NK-92 treated with Interleukin-12 subunit alpha and Interleukin-12 subunit beta, amount 100 ng/mL, for 24 hours (cell line): ENCODE measurements around the gene MYADM.

ENCODE experiments used
- DNase-seq: peaks from one replicate; lab custom pipeline; 2025; lab: John Stamatoyannopoulos, UW

Gene MYADM

DNA sequence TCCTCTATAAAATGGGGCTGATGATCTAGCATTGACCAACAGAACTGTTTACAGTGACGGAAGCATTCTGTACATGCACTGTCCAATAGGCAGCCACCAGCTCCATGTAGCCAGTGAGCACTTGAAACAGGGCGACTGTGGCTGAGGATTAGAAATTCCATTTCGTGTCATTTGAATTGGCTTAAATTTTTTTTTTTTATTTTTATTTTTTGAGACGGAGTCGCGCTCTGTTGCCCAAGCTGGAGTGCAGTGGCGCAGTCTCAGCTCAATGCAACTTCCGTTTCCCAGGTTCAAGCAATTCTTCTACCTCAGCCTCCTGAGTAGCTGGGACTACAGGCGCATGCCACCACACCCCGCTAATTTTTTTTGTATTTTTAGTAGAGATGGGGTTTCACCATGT lies 17.4 kb downstream of the MYADM start:
- DNase-seq = no peak

DNA sequence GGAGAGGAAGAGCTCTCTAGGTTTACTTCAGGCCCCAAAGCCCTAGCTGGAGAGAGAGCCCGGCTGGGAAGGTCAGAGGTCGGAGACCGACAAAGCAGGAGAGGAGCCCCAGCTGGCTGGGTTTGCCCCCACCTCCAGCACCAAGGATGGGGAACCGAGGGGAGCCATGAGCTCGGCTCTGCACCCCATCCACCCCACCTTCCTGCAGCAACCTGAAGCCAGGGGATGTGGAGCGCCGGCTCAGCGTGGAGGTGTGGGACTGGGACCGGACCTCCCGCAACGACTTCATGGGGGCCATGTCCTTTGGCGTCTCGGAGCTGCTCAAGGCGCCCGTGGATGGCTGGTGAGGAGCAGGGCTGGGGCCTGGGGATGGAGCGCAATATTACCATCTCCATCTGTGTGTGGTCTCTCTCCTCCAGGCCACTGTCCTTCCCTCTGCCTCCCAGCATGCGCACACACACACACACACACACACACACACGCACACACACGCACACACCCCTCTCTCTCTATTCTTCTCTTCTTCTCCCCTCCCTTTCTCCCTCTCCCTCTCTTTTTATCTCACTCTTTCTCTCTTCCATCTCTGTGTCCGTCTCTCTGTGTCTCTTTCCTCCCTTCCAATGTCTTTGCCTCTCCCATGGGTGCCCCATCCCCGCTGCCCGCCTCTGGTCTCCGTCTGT lies 24.8 kb downstream of the MYADM start:
- DNase-seq = no peak

DNA sequence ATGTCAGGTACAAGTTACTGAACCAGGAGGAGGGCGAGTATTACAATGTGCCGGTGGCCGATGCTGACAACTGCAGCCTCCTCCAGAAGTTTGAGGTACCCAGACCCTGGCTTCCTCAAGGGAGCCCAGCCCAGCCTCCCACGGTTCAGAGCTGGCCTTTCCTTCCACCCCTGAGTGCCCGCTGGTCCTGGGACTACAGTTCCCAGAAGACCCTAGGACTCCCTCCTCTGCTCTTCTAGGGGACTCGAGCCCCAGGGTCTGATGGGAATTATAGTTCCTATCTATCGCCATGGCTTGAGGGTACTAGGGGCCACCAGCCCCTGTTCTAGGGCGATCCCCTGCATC lies 25.3 kb downstream of the MYADM start:
- no peak for DNase-seq

DNA sequence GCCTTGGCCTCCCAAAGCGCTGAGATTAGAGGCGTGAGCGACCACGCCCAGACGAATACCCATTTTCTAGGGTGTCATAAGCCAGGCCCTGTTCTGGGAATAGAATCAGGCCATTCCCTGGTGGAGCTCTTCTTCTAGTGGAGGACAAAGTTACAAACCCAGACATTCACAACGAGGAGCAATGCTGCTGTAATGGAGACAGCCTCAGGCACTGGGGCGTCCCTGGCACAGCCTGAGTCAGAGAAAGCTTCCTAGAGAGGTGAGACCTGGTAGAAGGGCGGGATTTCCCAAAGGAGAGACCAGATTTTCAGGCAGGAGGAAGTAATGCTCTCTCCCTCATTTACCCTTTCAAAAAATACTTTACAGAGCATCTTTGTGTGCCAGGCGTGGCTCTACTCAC lies 27.0 kb downstream of the MYADM start:
- no peak for DNase-seq

DNA sequence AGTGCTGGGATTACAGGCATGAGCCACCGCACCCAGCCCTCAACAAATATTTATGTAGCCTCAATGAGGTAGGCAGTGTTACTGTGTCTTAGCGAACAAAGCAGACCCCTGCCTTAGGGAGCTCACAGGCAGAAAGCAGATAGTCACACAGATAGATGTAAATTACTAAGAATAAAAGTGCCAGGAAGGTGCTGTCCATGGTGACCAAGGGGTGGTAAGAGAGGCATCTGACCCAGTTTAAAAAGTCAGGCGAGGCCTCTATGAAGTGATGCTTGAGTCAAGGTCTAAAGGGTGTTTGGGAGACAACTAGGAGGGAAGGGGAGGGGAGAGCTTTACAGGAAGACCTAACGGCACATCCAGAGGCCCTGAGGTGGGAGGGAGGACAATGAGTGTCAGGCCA lies 29.0 kb downstream of the MYADM start:
- no peak for DNase-seq

DNA sequence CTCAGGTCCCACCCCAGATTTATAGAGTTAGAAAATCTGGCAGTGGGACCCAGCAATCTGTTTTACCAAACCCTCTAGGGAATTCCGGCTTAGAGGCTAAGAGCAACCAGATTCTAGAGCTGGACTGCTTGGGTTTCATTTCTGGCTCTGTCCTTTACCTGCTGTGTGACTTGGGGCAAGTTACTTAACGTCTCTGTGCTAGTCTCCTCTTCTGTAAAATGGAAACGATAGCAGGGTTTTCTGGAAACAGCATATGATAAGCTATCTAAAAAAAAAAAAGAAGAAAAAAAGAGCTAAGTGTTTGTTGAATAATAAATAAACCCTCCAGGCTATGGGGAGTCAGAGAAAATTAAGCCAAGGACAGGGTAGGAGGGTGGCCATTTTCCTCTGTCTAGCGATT lies 29.8 kb downstream of the MYADM start:
- no peak for DNase-seq

DNA sequence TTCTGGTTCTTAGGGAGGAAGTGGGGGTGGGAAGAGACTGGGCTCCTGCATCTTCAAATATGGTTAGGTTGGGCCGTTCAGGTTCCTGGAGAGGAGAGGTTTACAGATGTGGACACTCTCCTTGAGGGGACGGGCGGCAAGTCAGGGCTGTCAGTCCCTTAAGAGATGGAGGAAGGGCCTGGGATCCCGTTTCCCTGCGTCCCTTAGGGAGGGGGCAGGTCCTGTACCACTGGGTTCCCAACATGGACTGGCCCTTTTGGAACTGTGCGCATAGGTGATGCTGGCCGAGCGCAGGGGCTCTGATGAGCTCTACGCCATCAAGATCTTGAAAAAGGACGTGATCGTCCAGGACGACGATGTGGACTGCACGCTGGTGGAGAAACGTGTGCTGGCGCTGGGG lies 30.5 kb downstream of the MYADM start:
- DNase-seq = no peak

DNA sequence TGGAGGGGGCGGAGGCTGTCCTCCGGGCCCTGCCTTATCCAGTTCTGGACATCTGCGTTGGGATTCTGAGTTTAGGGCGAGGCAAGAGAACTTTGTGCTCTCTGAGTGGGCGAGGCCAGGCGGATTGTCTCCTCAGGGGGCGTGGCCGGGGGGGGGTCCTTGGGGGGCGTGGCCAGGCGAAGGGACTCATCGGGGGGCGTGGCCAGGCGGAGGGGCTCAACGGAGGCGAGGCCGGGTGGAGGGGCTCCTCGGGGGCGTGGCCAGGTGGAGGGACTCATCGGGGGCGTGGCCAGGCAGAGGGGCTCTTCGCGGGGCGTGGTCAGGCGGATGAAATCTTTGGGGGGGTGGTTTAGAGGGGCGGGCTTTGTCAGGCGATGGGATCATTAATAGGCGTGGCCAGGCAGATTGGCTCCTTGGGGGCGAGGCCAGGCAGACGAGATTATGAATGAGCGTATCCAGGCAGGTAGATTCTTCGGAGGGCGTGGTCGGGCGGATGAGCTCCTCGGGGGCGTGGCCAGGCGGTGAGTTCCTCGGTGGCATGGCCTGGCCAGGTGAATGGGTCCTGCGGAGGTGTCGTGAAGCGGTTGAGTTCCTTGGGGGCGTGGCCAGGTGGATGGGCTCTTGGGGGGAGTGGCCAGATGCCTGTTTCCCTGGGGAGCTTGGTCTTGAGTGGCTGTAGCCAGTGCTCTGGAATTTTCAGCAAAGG lies 31.1 kb downstream of the MYADM start:
- DNase-seq = no peak

DNA sequence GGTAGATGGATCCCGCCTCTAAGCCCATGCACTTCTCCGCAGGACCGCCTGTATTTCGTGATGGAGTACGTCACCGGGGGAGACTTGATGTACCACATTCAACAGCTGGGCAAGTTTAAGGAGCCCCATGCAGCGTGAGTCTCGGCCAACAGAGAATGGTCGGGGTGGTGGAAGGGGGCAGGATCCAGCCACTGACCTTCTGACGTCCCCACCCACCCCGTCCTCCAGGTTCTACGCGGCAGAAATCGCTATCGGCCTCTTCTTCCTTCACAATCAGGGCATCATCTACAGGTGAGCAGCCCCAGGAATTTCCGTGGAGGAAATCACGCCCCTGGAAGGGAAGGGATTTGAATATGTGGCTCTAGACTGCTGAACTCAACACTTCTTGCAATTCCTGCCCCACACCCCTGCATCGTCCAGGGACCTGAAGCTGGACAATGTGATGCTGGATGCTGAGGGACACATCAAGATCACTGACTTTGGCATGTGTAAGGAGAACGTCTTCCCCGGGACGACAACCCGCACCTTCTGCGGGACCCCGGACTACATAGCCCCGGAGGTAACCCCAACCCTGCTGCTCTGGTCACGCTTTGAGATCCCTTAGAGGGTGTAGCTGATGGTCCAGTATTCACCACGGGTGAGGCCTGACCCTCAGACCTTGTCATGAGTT lies 32.6 kb downstream of the MYADM start:
- DNase-seq = no peak

DNA sequence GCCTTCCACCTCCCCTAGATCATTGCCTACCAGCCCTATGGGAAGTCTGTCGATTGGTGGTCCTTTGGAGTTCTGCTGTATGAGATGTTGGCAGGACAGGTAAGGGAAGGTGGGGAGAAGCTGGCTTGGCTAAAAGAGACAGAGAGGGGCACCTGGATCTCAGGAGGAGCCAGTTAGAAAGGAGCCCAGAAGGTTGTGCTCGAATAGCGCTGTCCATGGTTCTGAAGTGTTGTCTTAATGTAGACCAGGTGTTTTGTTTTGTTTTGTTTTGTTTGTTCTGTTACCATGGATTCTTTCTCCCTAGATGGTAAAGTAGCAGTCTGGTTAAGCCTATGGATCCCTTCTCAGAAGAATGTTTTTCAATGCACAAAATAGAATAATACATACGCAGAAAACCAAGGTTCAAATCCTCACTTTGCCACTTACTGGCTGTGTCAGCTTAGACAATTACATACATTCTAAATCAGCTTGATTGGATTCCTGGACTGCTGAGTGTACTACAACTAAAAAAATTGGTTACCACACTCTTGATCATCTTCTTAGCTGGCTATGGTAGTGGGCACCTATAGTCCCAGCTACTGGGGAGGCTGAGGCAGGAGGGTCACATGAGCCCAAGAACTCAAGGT lies 35.5 kb downstream of the MYADM start:
- no peak for DNase-seq

DNA sequence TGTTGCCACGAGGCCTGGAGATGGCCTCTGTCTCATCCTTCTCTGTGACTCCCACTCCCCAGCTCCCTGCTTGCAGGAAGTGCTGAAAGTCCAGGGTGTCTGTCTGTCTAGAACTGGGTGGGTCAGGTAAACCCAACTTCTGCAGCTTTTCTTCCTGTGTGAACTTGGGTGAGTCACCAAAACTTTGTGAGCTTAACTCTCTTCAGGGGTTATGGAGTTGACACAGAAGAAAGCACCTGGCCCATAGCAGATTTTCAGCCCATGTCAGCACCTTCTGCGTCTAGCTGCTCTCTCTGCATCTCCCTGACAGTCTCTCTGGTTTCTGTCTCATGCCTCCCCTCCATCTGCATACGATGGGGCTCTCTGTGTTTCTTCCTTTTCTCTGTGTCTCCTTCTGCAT lies 37.2 kb downstream of the MYADM start:
- no peak for DNase-seq

DNA sequence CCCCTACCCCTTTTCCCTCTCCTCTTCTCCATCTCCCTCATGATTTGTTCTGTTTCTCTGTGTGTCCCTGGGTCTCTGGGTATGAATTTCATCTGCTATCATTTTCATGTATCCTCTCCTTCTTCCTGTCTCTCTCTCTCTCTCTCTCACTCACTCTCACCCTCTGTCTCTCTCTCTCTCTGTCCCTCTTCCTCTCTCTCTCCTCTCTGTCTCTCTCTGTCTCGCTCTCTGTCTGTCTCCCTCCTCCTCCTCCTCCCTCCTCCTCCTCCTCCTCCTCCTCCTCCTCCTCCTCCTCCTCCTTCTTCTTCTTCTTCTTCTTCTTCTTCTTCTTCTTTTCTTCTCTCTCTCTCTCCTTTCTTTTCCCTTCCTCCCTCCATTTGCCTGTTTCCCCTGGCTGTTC lies 38.1 kb downstream of the MYADM start:
- DNase-seq = no peak

DNA sequence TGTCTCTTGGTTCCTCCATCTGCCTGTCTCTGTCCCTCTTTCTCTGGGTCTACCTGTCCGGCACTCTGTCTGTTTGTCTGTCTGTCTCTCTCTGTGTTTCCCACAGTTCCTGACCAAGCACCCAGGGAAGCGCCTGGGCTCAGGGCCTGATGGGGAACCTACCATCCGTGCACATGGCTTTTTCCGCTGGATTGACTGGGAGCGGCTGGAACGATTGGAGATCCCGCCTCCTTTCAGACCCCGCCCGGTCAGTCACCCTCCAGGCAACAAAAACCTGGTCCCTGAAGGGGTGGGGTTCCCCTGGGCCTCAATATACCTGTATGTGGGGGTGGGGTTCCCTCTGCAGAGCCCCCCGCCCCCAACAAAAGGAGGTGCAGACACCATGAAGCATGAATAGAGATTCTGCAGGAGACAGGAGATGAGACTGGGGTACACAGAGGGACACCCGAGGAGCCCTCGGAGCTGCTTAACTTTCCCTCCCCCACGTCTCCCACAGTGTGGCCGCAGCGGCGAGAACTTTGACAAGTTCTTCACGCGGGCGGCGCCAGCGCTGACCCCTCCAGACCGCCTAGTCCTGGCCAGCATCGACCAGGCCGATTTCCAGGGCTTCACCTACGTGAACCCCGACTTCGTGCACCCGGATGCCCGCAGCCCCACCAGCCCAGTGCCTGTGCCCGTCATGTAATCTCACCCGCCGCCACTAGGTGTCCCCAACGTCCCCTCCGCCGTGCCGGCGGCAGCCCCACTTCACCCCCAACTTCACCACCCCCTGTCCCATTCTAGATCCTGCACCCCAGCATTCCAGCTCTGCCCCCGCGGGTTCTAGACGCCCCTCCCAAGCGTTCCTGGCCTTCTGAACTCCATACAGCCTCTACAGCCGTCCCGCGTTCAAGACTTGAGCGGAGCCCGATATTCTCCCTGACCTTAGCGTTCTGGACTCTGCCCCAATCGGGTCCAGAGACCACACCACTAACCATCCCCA lies 38.8 kb downstream of the MYADM start:
- no peak for DNase-seq

DNA sequence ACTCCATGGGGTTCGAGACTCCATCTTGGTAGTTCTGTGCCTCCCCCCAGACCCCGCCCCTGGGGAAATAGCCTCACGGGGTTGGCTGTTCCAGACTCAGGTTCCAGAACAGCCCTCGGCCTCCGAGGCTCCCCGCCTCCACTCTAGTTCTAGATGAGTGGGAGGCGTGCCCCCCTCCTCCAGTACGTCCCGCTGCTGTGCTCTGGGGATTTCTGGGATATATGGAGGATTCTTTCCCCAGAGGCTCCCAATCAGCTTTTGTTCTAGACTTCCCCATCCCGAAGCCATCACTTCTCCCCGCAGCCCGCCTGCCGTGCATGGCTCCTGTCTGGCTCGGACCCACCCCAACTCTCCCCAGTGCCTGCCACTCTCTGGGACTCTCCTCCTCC lies 39.5 kb downstream of the MYADM start:
- DNase-seq = no peak

DNA sequence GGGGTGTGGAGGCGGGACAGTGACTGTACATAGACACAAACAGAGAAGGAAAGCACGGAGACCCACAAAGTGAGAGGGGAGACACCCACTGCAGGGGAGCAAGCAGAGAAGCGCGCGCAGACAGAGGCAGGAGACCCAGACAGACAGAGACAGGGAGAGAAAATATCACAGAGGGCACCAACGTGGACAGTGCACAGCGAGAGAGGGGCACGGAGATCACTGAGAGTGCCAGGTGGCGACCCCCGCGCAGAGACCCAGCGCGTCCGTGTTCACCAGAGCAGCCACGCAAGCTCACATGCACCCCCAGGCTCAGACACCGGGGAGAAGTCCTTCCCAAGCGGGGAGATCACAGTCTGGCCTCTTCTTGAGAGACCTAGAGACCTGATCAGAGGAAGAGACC lies 40.0 kb downstream of the MYADM start:
- no peak for DNase-seq

DNA sequence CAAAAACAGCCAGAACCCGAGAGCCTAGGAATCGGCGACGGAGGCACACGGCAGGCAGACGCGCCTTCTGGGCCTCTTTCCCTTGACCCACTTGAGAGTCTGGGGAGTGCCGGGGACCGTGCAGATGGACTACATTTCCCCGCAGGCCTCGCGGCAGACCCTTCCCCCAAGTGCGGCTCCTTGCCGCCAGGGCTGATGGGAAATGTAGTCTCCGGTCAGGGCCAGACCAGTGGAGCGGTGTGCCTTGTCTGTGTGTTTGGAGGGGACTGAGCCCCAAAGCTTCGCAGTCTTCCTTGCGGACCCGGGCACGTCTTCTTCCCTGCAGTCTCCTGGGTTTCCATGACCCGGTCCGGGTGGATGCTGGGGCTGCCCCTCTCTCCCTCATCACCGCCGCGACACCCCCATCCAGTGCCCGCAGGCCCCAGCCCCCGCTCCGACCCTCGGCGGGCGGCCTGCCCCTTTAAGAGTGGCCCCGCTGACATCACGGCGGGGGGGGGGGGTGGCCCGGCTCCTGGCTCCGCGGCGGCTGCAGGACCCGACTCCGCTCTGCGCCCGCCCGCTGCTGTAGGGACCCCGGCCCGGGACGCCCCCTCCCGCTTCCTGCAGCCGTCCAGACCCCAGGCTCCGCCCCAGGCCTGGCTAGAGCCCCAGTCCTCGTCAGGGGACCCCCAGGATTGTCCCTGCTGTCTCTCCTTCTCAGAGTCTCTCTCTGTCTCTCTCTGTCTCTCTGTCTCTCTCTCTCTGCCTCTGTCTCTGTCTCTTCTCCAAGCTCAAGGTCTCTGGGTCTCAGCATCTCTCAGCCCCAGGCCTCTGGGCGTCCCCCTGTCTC lies 40.6 kb downstream of the MYADM start:
- no peak for DNase-seq

DNA sequence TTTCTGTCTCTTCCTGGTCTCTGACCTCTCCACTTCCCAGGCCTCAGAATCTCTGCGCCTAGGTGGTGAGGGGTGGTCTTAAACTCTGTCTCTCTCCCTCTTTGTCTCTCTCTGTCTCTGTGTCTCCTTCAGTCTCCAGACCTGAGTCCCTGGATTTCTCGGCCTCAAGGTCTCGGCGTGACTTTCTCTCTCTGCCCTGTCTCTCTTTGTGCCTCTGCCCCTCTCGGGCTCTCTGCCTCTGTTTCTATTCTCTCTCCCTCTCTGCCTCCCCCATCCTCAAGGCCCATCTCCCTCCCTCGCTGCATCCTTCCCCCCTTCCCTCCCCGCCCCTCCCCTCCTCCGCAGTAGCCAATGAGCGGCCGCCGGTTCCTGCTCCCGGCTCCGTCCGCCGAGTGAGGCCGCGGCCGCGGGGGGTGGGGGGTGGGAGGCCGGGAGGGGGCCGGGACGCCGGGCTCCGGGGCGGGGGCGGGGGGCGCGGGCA lies 41.3 kb downstream of the MYADM start, which contains the start of gene CACNG7:
Gene CACNG7, plus strand, starts transcription at position 344 of the 481 bp plus-strand sequence. CDS start 3,554 bp downstream, outside the sequence.
- no peak for DNase-seq

DNA sequence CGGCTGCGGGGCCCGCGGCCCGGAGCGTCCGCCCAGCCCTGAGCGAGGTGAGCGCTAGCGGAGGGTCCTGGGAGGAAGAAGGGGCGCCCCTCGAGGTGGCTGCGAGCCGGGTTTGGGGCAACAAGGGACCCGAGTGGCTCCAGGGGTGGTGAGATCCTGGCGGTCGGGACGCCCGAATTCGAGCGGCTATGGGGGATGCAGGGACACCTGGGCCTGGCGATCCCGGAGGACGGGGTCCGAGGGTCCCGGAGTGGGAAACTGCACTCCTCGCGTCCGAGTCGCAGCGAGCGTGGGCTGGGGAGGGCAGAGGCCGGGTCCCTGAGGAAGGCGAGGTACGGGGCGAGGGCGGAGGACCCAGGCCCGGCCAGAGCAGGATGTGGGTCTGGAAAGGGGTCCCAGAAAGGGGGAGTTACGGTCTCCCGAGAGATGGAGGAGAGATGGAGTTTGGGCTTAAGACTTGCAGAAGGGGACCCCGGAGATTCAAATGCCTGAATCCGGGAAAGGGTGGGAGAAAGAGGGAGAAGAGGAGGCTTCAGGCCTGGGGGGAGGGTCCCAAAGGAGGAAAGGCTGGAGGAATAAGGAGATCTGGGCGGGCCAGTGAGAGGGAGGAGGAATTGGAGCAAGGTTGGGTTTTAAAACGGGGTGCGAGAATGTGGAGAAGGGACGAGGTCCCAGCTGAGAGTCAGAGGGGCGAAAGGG lies 41.9 kb downstream of the MYADM start:
- no peak for DNase-seq

DNA sequence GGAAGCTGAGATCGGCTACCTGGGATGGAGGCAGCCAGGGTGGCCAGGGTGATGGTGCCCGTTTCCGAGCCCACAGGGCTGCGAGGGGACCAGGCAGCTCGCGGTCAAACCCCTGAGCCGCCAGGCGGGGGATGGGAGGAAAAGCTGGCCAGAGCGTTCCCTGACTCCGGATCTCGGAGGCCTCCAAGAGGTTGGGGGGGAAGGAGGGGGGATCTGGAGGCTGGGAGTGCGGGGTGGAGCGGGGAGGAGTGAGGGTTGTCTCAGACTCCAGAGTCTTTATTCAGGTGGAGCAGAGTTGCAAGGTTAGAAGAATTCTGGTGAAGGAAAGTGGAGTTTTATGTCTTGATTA lies 42.5 kb downstream of the MYADM start:
- DNase-seq = no peak

DNA sequence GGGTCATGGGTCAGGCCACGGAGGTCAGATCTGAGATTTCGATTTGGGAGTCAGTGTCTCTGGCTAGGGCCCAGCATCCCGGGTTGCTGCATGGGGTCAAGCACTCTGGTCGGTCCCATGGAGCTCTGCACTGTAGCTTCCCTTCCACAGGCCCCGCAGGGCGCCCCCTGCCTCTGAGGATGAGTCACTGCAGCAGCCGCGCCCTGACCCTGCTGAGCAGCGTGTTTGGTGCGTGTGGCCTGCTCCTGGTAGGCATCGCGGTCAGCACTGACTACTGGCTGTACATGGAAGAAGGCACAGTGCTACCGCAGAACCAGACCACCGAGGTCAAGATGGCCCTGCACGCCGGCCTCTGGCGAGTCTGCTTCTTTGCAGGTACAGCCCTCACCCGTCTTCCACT lies 45.0 kb downstream of the MYADM start:
- no peak for DNase-seq
